Brain pericyte (primary cell): ENCODE data around the gene ACOX1.

Experiments used
- DNase-seq: peaks from one replicate; pipeline ENCODE4 v3.0.0-alpha.2; 2012; ENCODE audit warnings: low read depth, low spot score

Gene ACOX1

GRCh38 chr17:75892556-75893224 lies 86.3 kb downstream of the ACOX1 start:
- no peak for DNase-seq

GRCh38 chr17:75891605-75892555 lies 87.1 kb downstream of the ACOX1 start:
- DNase-seq, result no peak
